Upper lobe of left lung (tissue), 6 donors: ENCODE results near the gene MAP6D1. TPM values are rescaled to one million over a fixed set of nuclear protein-coding genes. Genes with fewer than 3 reads are reported as not detected.

Experiments
- ATAC-seq, 2 donors: fragments of 200-7000 bp; cut with Tn5 transposase; one replicate each; pipeline ENCODE4 v1.9.1; 2022; ENCODE audit warnings: mild to moderate bottlenecking in 2 of 2, moderate library complexity in 2 of 2; ENCODE audit not compliant: low FRiP score in 2 of 2
- DNase-seq, 2 donors: peaks; one replicate each; pipeline ENCODE4 v3.0.0-alpha.2; 2019 to 2020
- H3K27ac ChIP-seq, 4 donors: fragments of 200-600 bp; sonication (generic); one replicate each; pipeline ENCODE4 v1.5.1; 2016 to 2019
- H3K27me3 ChIP-seq, 4 donors: fragments of 200-600 bp; sonication (generic); one replicate each; pipeline ENCODE4 v1.5.1; 2017 to 2019
- H3K36me3 ChIP-seq, 4 donors: fragments of 200-600 bp; sonication (generic); one replicate each; pipeline ENCODE4 v1.5.1; 2016 to 2019
- H3K4me1 ChIP-seq, 4 donors: fragments of 200-600 bp; sonication (generic); one replicate each; pipeline ENCODE4 v1.5.1; 2018 to 2019
- H3K4me3 ChIP-seq, 4 donors: fragments of 200-600 bp; sonication (generic); one replicate each; pipeline ENCODE4 v1.5.1; 2017 to 2019; ENCODE audit warnings: mild to moderate bottlenecking in 2 of 4, moderate library complexity in 1 of 4
- H3K9me3 ChIP-seq, 4 donors: fragments of 200-600 bp; sonication (generic); one replicate each; pipeline ENCODE4 v1.5.1; 2018 to 2019
- EP300 ChIP-seq, 4 donors: sonication (generic); formaldehyde crosslinking; IDR thresholded peaks; one replicate each; pipeline ENCODE4 v1.5.1; 2017; ENCODE audit warnings: antibody characterized with exemption in 4 of 4, control low read depth in 2 of 4
- POLR2A ChIP-seq, 4 donors: fragments of 450-650 bp; IDR thresholded peaks; one replicate each; pipeline ENCODE4 v1.5.1; 2016 to 2017; ENCODE audit warnings: antibody characterized with exemption in 4 of 4, mild to moderate bottlenecking in 2 of 4
- POLR2AphosphoS5 ChIP-seq, 2 donors: sonication (generic); formaldehyde crosslinking; IDR thresholded peaks; one replicate each; pipeline ENCODE4 v1.5.1; 2017; ENCODE audit warnings: antibody characterized with exemption in 2 of 2
- WGBS, 2 donors: methylation state at CpG; one replicate each; pipeline ENCODE4 v1.1.5; 2017 to 2018; 5-methylcytosine and 5-hydroxymethylcytosine counted together
- total RNA-seq, 6 donors: library from RNA; depleted of rRNA in 4 of 6; stranded (reverse); fragments of >200 nt in 4 of 6; gene quantifications; one replicate each; pipeline versions ENCODE4 v1.1.0 to v1.2.1, GENCODE V29; 2016 to 2021
- TF ChIP-seq, protein P1 (sequence below), 6 experiments: fragments of 450-650 bp in 4 of 6; fragments of 200-600 bp in 2 of 6; sonication (generic) in 2 of 6; IDR thresholded peaks; one replicate each; pipeline ENCODE4 v1.5.1; 2016 to 2019; ENCODE audit warnings: antibody characterized with exemption in 6 of 6
- donor health status: DM: no; HTN: no; CAD: no; lungs with moderate emphysema.
- donor health status: DM: no; HTN: yes; CAD: no; lungs with severe emphysema.

Gene MAP6D1
- total RNA-seq, 6 donors from 2014 or later: 0.89 to 2.8 (median 2.1) TPM; not detected in 1

DNA sequence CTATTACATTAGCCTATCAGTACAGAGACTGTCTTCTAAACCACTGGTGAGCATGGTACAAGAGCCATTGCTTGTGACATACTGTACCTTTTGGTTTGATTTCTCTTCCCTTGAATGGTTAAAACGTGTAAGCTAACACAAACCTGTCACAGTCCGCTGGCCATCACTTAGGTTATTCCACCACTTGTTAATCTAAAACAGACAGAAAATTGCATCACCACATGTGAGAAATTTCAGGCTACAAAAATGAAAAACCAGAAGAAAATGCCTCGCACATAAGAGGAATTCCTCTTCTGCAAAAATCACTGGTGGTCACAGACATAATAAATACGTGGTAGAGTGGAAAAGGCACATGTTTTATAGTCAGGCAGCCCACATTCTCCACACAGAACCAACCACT, 37.2 kb upstream of the MAP6D1 start:
- Histone ChIP-seq H3K4me3 (no peak overlapping the region), H3K27ac (no peak overlapping the region), H3K4me1 (no peaks in the 10 kb centered on the region), H3K9me3 (no peaks in the 10 kb centered on the region), H3K27me3 (no peaks in the 10 kb centered on the region), H3K36me3 (peaks cover 7 to 82% (median 61%) of the 10 kb centered on the region in 4 donors)
- no peak for TF ChIP-seq POLR2AphosphoS5 (IDR thresholded peaks at IDR 0.05)
- TF ChIP-seq EP300 (IDR thresholded peaks at IDR 0.05): no peak
- TF ChIP-seq POLR2A (IDR thresholded peaks at IDR 0.05): no peak
- TF ChIP-seq, protein P1, sequence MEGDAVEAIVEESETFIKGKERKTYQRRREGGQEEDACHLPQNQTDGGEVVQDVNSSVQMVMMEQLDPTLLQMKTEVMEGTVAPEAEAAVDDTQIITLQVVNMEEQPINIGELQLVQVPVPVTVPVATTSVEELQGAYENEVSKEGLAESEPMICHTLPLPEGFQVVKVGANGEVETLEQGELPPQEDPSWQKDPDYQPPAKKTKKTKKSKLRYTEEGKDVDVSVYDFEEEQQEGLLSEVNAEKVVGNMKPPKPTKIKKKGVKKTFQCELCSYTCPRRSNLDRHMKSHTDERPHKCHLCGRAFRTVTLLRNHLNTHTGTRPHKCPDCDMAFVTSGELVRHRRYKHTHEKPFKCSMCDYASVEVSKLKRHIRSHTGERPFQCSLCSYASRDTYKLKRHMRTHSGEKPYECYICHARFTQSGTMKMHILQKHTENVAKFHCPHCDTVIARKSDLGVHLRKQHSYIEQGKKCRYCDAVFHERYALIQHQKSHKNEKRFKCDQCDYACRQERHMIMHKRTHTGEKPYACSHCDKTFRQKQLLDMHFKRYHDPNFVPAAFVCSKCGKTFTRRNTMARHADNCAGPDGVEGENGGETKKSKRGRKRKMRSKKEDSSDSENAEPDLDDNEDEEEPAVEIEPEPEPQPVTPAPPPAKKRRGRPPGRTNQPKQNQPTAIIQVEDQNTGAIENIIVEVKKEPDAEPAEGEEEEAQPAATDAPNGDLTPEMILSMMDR (IDR thresholded peaks at IDR 0.05): no peak
- ATAC-seq (no peak), DNase-seq (no peak)
- 88 to 90% methylated on average over 4 of the region's 4 CpGs for WGBS, 2 donors

DNA sequence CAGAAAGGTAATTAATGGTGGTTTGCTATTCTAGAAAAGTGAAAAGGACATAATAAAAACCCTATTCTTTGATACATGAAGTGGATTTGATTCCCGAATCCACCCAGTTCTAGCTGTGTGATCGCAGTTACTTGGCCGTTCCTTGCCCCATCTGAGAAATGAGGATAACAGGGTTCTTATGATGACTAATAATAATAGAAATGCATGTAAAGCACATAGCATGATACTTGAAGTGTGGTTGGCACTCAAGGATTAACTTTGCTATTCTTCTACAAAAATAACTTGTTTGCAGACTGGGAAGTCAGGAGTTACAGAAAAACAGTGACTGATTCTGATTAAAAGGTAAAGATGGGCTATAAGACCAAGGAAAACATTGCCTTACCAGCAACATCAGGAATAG, 32.5 kb upstream of the MAP6D1 start:
- TF ChIP-seq EP300 (IDR thresholded peaks at IDR 0.05): no peak
- TF ChIP-seq, protein P1 (IDR thresholded peaks at IDR 0.05): no peak
- TF ChIP-seq POLR2AphosphoS5 (IDR thresholded peaks at IDR 0.05): no peak
- TF ChIP-seq POLR2A (IDR thresholded peaks at IDR 0.05): no peak
- H3K27me3 ChIP-seq: no peaks in the 10 kb centered on the region
- H3K9me3 ChIP-seq: no peaks in the 10 kb centered on the region
- no peak overlapping the region for H3K4me3 ChIP-seq
- no peak overlapping the region for H3K27ac ChIP-seq
- ATAC-seq (no peak), DNase-seq (no peak)
- H3K36me3 ChIP-seq: peaks cover 8 to 73% (median 50%) of the 10 kb centered on the region in 4 donors
- H3K4me1 ChIP-seq: no peaks in the 10 kb centered on the region
- 82 to 95% methylated on average over 3 of the region's 3 CpGs for WGBS, 2 donors

DNA sequence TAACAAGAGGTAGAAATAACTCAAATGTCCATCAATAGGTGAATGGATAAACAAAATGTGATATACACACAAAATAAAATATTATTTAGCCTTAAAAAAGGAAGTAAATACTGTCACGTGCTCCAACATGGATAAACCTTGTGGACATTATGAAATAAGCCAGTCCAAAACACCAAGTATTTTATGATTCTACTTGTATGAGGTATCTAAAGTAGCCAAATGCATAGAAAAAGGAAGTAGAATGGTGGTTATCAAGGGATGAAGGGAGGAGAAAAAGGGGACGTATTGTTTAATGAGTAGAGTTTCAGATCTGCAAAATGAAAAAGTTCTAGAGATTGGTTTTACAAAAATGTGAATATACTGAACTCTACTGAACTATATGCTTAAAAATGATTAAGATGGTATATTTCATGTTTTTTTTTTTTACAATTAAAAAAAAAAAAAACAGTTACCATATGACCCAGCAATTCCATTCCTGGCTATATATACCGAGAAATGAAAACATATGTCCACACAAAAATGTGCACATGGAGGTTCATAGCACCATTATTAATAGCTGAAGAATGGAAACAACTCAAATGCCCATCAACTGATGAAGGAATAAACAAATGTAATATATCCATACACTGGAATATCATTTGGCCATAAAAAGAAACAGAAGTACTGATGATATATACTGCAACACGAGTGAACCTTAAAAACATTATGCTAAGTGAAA, 29.1 kb upstream of the MAP6D1 start:
- Histone ChIP-seq H3K36me3 (peaks cover 3 to 54% (median 27%) of the 10 kb centered on the region in 4 donors), H3K4me1 (no peaks in the 10 kb centered on the region), H3K9me3 (no peaks in the 10 kb centered on the region), H3K27ac (no peak overlapping the region), H3K4me3 (no peak overlapping the region), H3K27me3 (no peaks in the 10 kb centered on the region)
- DNase-seq (no peak), ATAC-seq (no peak)
- WGBS, 2 donors: 69 to 83% methylated on average over 4 of the region's 4 CpGs
- TF ChIP-seq EP300 (IDR thresholded peaks at IDR 0.05) (no peak), POLR2AphosphoS5 (IDR thresholded peaks at IDR 0.05) (no peak), POLR2A (IDR thresholded peaks at IDR 0.05) (no peak)
- TF ChIP-seq, protein P1 (IDR thresholded peaks at IDR 0.05): no peak

DNA sequence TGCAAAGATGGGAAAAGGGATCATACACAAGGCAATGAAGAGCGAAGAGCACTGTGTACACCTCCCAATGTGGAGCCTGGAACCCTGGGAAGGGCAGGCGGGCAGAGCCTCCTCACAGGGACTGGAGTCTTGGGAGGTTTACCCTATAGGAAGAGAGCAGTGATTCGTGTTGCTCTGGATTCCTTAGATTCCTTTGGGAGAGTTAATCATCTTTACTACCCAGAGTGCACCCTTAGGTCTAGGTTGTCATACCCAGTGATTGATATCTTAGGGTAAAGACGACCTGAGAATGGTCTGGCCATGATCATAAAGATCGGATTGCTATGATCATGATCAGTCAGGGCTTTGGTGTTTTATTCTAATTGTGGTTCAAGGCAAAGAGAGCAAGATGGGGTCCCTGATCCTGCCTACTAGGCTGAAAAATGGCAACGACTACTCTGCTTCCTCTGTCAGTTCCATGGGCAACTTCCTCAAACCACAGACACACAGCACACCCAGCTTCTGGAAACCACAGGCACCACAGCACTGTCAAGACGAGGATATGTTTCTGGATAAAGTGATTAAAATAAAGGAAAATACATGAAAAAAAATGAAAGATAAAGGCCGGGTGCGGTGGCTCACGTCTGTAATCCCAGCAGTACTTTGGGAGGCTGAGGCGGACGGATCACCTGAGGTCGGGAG, 20.4 kb upstream of the MAP6D1 start:
- no peak for ATAC-seq
- 77 to 81% methylated on average over 13 of the region's 13 CpGs for WGBS, 2 donors

More for the DNA sequence above, 20.4 kb upstream of the MAP6D1 start:
- Histone ChIP-seq H3K4me3 (no peak overlapping the region), H3K9me3 (no peaks in the 10 kb centered on the region), H3K27me3 (no peaks in the 10 kb centered on the region), H3K27ac (no peak overlapping the region), H3K4me1 (no peaks in the 10 kb centered on the region), H3K36me3 (peaks cover 16 to 77% (median 43%) of the 10 kb centered on the region in 4 donors)
- no peak for DNase-seq
- TF ChIP-seq POLR2AphosphoS5 (IDR thresholded peaks at IDR 0.05): no peak
- TF ChIP-seq POLR2A (IDR thresholded peaks at IDR 0.05): no peak
- no peak for TF ChIP-seq EP300 (IDR thresholded peaks at IDR 0.05)
- TF ChIP-seq, protein P1 (IDR thresholded peaks at IDR 0.05): no peak
